Suprapubic skin (tissue), 4 donors: ENCODE results near the gene ITIH2.
"Not testable (repeated sequence)": the region's sequence is repeated elsewhere in the genome, so short reads cannot be mapped to it uniquely, and the experiment has no call there.

ENCODE experiments used
- CTCF ChIP-seq, 2 donors: fragments of 200-600 bp in 1 of 2; fragments of 450-650 bp in 1 of 2; sonication (generic) in 1 of 2; IDR thresholded peaks; one replicate each; pipeline ENCODE4 v1.5.1; 2016 to 2019; ENCODE audit warnings: antibody characterized with exemption in 2 of 2, mild to moderate bottlenecking in 1 of 2, moderate library complexity in 1 of 2
- POLR2A ChIP-seq, 2 donors: fragments of 450-650 bp; IDR thresholded peaks; one replicate each; pipeline ENCODE4 v1.6.1; 2017; ENCODE audit warnings: antibody characterized with exemption in 2 of 2, mild to moderate bottlenecking in 2 of 2, moderate library complexity in 2 of 2
- POLR2AphosphoS5 ChIP-seq, 3 donors: sonication (generic); formaldehyde crosslinking; IDR thresholded peaks; one replicate each; pipeline ENCODE4 v1.6.1; 2017; ENCODE audit warnings: antibody characterized with exemption in 3 of 3

- TF ChIP-seq CTCF, POLR2A, POLR2AphosphoS5 (IDR thresholded peaks at IDR 0.05): not testable (repeated sequence)
Observed at GRCh38 chr10:7782194-7782593, 79.1 kb downstream of the ITIH2 start.
